Measurements from ENCODE around the gene TMC8.
A peak's percentile ranks its signal among the peaks of the same experiment; 100 is the strongest.

Gene TMC8

GRCh38 chr17:78125138-78125913, 5.2 kb upstream of the TMC8 start:
- no peak for DNase-seq (ENCODE audit: low read depth)

- no peak for DNase-seq (ENCODE audit: low read depth)
Measured at GRCh38 chr17:78125976-78126894, 4.3 kb upstream of the TMC8 start.

- DNase-seq (ENCODE audit: low read depth): no peak
Measured at GRCh38 chr17:78126895-78127238, 3.7 kb upstream of the TMC8 start.

GRCh38 chr17:78127239-78127887, 3.2 kb upstream of the TMC8 start:
- DNase-seq (ENCODE audit: low read depth): peak; percentile 67

GRCh38 chr17:78127888-78128550, 2.6 kb upstream of the TMC8 start:
- no peak for DNase-seq (ENCODE audit: low read depth)

- peak; percentile 76 for DNase-seq (ENCODE audit: low read depth)
Measured at GRCh38 chr17:78128551-78129350, 1.8 kb upstream of the TMC8 start, which contains the start of gene TMC6. TSS of gene TMC6 (minus strand) at chr17:78128755. CDS start at chr17:78126832, 1,923 bp downstream.

- DNase-seq (ENCODE audit: low read depth): no peak
Measured at GRCh38 chr17:78129351-78130089, 1.1 kb upstream of the TMC8 start.

- DNase-seq (ENCODE audit: low read depth): no peak
Measured at GRCh38 chr17:78130090-78130436, 508 bp upstream of the TMC8 start.

- DNase-seq (ENCODE audit: low read depth): no peak
Measured at GRCh38 chr17:78131172-78132083, 857 bp downstream of the TMC8 start.

GRCh38 chr17:78132084-78132676, 1.6 kb downstream of the TMC8 start:
- peak; percentile 58 for DNase-seq (ENCODE audit: low read depth)

GRCh38 chr17:78132767-78133178, 2.2 kb downstream of the TMC8 start:
- no peak for DNase-seq (ENCODE audit: low read depth)

GRCh38 chr17:78133179-78133951, 2.8 kb downstream of the TMC8 start:
- DNase-seq (ENCODE audit: low read depth): no peak

GRCh38 chr17:78133971-78134898, 3.7 kb downstream of the TMC8 start:
- DNase-seq (ENCODE audit: low read depth): peak; percentile 69

- DNase-seq (ENCODE audit: low read depth): no peak
Measured at GRCh38 chr17:78134899-78135385, 4.4 kb downstream of the TMC8 start.

GRCh38 chr17:78135858-78136500, 5.4 kb downstream of the TMC8 start:
- no peak for DNase-seq (ENCODE audit: low read depth)

All from T-helper 22 cell (primary cell).